DOHH2 (cell line): Measurements from ENCODE around the gene MALRD1.

ENCODE experiments used
- CTCF ChIP-seq: fragments of 200-600 bp; sonication (generic); IDR thresholded peaks from one replicate; pipeline ENCODE4 v1.5.1; 2014; ENCODE audit warnings: antibody characterized with exemption, mild to moderate bottlenecking, low read depth, low read length; ENCODE audit not compliant: poor library complexity, severe bottlenecking
- EZH2phosphoT487 ChIP-seq: fragments of 200-600 bp; sonication (generic); IDR thresholded peaks from 2 replicates; pipeline ENCODE4 v1.6.1; 2017; ENCODE audit warnings: borderline replicate concordance, mild to moderate bottlenecking, antibody characterized with exemption, low read length, moderate library complexity, mixed read lengths

DNA sequence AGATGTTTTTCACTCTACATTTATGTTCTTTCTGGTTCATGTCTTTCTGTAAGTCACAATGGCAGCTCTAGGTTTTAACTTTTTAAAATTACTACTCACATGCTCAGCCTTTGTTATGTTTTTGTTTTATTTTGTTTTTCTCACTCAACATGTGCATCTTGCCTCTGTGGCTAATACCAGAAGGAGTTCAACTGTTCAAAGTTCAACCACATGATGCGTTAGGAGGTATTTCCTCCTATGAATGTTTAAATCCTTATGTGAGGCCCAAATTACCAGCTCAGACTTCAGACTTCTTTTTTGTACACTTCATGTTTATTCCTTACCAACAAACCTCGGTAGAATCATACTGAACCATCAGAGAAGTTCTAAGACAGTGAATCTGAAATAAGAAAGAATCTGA lies 151.6 kb downstream of the MALRD1 start:
- TF ChIP-seq CTCF, result no peak
- no peak for TF ChIP-seq EZH2phosphoT487
